Measurements from ENCODE around the gene PI4KA. TPM values are rescaled to one million over a fixed set of nuclear protein-coding genes. Genes with fewer than 3 reads are reported as not detected.

Gene PI4KA
- total and polyA plus RNA-seq, 2 of the 13 experiments (the other 11 are each of a cell fraction or from before 2014, with no cell fraction given), result 27.4 to 56.4 TPM

- TF ChIP-seq GFI1 (CRISPR knock-in tag; IDR thresholded peaks at IDR 0.05; ENCODE audit: borderline replicate concordance), result peak; percentile 51; the same call in 1 of the 2 replicates
- no peak for TF ChIP-seq ZNF615 (CRISPR knock-in tag; IDR thresholded peaks at IDR 0.05; ENCODE audit: borderline replicate concordance)
- no peak for TF ChIP-seq ZNF484 (CRISPR knock-in tag; IDR thresholded peaks at IDR 0.05; ENCODE audit: borderline replicate concordance, low read depth)
- peak; percentile 18; the same call in 1 of the 2 replicates for TF ChIP-seq FOSL2 (CRISPR knock-in tag; IDR thresholded peaks at IDR 0.05)
- TF ChIP-seq ZNF331 (CRISPR knock-in tag; IDR thresholded peaks at IDR 0.05), result 0 out of 2 replicates have a peak, but pooled peaks have one; percentile 20
- TF ChIP-seq ARNTL (CRISPR knock-in tag; IDR thresholded peaks at IDR 0.05), result no peak
- no peak for TF ChIP-seq RBM39 (IDR thresholded peaks at IDR 0.05; ENCODE audit: low read depth, low read length, poor library complexity, severe bottlenecking)
- TF ChIP-seq AKNA (CRISPR knock-in tag; IDR thresholded peaks at IDR 0.05; ENCODE audit: borderline replicate concordance), result no peak
- 0 out of 2 replicates have a peak, but pooled peaks have one; percentile 40 for TF ChIP-seq NR2F2 (IDR thresholded peaks at IDR 0.05; ENCODE audit: borderline replicate concordance, low read depth)
- TF ChIP-seq DNMT3B (CRISPR knock-in tag; conservative IDR thresholded peaks at IDR 0.05), result no peak
- TF ChIP-seq ZNF205 (CRISPR knock-in tag; IDR thresholded peaks at IDR 0.05), result no peak
- TF ChIP-seq HMGXB4 (CRISPR knock-in tag; IDR thresholded peaks at IDR 0.05; ENCODE audit: borderline replicate concordance in 1 of 2, low read depth in 1 of 2), result 0 out of 4 replicates have a peak, but pooled peaks of 1 of the 2 experiments have one; percentile 3
- TF ChIP-seq NR3C1 (CRISPR knock-in tag; IDR thresholded peaks at IDR 0.05), result no peak
- TF ChIP-seq ZNF576 (CRISPR knock-in tag; IDR thresholded peaks at IDR 0.05), result no peak
- 0 out of 2 replicates have a peak, but pooled peaks have one; percentile 15 for TF ChIP-seq GATAD1 (CRISPR knock-in tag; IDR thresholded peaks at IDR 0.05)
- peak; percentile 50; the same call in 1 of the 2 replicates for TF ChIP-seq ZFX (CRISPR knock-in tag; IDR thresholded peaks at IDR 0.05; ENCODE audit: low read depth)
- no peak for TF ChIP-seq BCL3 (CRISPR knock-in tag; IDR thresholded peaks at IDR 0.05)
- peak; percentile 30 to 38; a peak in 2 of 4 replicates for TF ChIP-seq NR2F1 (CRISPR knock-in tag; IDR thresholded peaks at IDR 0.05)
- no peak for TF ChIP-seq HNF4G (IDR thresholded peaks at IDR 0.05; ENCODE audit: borderline replicate concordance, low read depth, low read length)
- no peak for TF ChIP-seq HNF4G (CRISPR knock-in tag; IDR thresholded peaks at IDR 0.05; ENCODE audit: borderline replicate concordance, low read depth)
Observed at GRCh38 chr22:20867179-20868024, 8.8 kb upstream of the PI4KA start (continued).

Data from HepG2 (cell line).